Measurements from ENCODE around the gene HHATL.

Gene HHATL

GRCh38 chr3:42742259-42742658, 39.7 kb upstream of the HHATL start:
- TF ChIP-seq, protein P1, sequence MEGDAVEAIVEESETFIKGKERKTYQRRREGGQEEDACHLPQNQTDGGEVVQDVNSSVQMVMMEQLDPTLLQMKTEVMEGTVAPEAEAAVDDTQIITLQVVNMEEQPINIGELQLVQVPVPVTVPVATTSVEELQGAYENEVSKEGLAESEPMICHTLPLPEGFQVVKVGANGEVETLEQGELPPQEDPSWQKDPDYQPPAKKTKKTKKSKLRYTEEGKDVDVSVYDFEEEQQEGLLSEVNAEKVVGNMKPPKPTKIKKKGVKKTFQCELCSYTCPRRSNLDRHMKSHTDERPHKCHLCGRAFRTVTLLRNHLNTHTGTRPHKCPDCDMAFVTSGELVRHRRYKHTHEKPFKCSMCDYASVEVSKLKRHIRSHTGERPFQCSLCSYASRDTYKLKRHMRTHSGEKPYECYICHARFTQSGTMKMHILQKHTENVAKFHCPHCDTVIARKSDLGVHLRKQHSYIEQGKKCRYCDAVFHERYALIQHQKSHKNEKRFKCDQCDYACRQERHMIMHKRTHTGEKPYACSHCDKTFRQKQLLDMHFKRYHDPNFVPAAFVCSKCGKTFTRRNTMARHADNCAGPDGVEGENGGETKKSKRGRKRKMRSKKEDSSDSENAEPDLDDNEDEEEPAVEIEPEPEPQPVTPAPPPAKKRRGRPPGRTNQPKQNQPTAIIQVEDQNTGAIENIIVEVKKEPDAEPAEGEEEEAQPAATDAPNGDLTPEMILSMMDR (IDR thresholded peaks at IDR 0.05; ENCODE audit: extremely low read depth, insufficient read depth, missing control alignments): no peak
- in situ Hi-C loops (cut with MboI; ENCODE audit: low pct_unique_long_range_greater_than_20kb, low sequenced_read_pairs, unreplicated experiment): no loop called here
- DNase-seq (ENCODE audit: low spot score): no peak

DNA sequence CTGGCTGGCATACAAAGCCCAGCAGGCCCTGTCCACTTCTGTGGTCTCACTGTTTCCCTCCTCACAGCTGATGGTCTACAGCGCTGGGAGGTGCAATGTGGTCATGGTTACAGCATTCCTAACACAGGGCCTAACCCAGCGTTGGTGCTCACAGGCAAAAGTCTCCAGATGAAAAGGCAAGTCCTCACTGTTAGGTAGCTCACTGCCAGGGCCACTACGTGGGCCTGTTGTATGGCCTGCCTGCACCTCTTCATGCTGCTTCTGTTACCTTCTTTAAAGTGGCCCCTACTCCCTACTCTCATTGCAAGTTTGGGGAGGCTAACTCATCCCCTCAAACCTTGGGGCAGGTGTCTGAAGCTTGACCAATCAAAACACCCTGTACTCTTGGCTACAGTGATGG, 39.2 kb upstream of the HHATL start:
- no peak for DNase-seq (ENCODE audit: low spot score)
- TF ChIP-seq, protein P1 (IDR thresholded peaks at IDR 0.05; ENCODE audit: extremely low read depth, insufficient read depth, missing control alignments): no peak
- in situ Hi-C loops (cut with MboI; ENCODE audit: low pct_unique_long_range_greater_than_20kb, low sequenced_read_pairs, unreplicated experiment): no loop called here

DNA sequence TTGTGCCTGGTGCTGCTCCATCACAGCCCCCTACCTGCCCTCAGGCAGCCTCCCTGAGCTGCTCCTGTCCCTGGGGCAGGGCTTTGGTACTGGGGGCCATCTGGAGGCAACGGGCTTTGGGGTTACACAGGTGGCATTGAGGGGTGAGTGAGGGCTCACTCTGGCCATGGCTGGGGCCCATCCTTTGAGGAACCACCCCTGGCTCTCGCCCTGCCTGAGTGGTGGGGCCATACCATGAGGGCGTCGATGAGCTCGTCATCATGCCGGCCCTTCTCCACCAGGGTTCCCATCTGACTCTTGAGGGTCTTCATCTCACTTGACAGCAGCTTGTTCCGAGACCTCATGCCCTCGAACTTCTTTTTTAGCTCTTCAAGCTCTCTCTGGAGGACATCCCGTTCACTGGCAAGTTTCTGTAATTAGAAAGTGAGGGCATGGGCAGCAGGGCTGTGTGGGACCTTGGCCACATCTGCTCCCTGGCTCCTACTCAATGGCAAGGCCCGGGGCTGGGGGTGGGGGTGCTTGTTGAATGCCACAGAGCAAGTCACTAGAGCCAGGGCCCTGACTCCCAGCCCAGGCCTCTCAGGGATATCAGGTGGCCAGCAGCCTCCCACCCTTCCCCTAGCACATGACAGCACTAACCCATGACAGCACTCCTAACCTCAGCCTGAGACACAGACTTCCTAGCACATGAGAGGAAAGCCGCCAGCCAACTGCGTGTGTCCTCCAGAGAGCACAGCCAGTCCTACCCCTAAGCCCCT, 37.0 kb upstream of the HHATL start:
- no peak for DNase-seq (ENCODE audit: low spot score)
- in situ Hi-C loops (cut with MboI; ENCODE audit: low pct_unique_long_range_greater_than_20kb, low sequenced_read_pairs, unreplicated experiment): no loop called here
- TF ChIP-seq, protein P1 (IDR thresholded peaks at IDR 0.05; ENCODE audit: extremely low read depth, insufficient read depth, missing control alignments): no peak

DNA sequence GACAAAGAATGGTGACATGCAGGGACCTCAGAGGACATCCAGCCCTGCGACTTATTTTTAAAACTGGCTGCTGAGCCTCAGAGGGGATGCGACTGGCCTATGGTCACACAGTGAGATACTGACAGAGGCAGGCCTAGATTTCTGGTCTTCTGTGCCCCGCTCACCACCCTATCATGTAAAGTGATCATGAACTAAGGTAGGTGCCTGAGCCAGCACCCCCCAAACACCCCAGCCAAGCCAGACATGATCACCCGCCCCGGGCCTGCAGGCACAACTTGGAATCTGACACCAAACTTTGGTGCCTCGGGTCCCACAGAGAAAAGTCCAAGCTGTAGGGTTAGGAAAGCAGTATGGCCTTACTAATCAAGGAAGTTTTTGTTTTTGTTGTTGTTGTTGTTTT, 33.9 kb upstream of the HHATL start:
- TF ChIP-seq, protein P1 (IDR thresholded peaks at IDR 0.05; ENCODE audit: extremely low read depth, insufficient read depth, missing control alignments): no peak
- no peak for DNase-seq (ENCODE audit: low spot score)
- in situ Hi-C loops (cut with MboI; ENCODE audit: low pct_unique_long_range_greater_than_20kb, low sequenced_read_pairs, unreplicated experiment): no loop called here

DNA sequence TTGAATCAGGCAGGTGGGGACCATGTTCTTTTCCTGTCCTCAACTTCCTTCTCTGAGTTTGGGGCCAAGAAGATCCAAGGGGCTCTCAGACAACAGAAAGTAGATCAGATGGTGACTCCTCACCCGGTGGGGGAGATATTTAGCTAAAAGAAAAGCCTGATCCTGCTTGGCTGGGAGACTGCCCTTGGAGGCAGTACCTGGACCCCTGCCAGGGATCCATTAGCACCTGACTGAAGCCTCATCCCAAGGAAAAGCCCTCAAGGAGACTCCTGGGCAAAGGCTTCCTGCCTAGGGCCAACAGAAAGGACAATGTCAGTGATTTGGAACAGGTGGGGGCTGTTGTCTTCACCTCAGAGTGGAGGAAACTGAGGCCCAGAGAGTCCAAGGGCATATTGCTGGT, 33.5 kb upstream of the HHATL start:
- DNase-seq (ENCODE audit: low spot score): no peak
- in situ Hi-C loops (cut with MboI; ENCODE audit: low pct_unique_long_range_greater_than_20kb, low sequenced_read_pairs, unreplicated experiment): no loop called here

GRCh38 chr3:42735615-42736014, 33.0 kb upstream of the HHATL start:
- DNase-seq (ENCODE audit: low spot score): no peak
- TF ChIP-seq, protein P1 (IDR thresholded peaks at IDR 0.05; ENCODE audit: extremely low read depth, insufficient read depth, missing control alignments): no peak
- in situ Hi-C loops (cut with MboI; ENCODE audit: low pct_unique_long_range_greater_than_20kb, low sequenced_read_pairs, unreplicated experiment): no loop called here

More for the DNA sequence above, 33.5 kb upstream of the HHATL start:
- TF ChIP-seq, protein P1 (IDR thresholded peaks at IDR 0.05; ENCODE audit: extremely low read depth, insufficient read depth, missing control alignments): no peak
